ENCODE data around the gene KRTAP29-1. TPM values are rescaled to one million over a fixed set of nuclear protein-coding genes. Genes with fewer than 3 reads are reported as not detected.

The KRTAP29-1 gene
- total RNA-seq, 1 donor from 2014 or later: not detected

DNA sequence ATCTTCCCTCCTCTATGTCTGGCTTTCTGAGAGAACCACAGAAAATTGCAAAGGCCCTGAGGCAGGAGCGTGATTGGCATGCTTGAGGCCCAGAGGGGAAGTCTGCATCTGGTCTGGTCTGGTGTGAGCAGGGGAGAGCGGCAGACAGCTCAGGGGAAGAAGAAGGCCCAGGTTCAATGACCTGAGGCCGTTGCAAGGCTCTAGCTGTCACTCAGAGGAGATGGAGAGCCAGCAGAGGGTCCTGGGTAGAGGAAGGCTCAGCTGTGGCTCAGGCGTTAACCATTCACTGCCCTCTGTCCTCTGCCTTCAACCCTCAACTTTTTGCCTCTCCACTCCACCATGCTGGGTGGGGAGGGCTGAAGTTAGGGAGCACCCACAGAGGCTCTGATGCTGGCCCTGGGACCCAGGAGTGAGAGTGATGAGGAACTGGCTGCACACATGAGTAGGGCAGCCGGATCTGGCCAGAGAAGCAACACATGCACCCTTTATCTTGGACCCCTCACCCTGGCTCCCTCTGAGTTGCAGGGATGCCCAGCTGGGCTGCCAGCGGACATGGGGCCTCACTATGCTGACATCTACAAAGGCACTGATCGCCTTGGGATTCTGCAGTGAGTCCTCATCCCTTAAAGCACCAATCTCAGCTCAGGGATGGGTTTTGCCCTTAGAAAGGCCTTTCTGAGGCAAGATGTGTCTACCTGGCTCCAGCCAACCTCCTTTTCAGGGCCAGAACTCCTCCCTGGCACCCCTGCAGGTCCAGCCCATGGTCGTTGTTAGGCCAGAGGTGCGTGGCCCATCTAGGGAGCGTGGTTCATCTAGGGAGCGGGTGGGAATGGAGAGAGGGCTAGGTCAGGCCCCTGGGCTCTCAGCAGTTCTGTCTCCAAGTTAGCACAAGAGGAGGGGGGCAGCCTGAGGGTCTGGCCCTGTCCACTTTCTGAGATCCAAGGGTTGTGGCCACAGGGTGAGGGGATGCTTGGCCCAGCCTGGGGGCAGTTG lies 20.5 kb upstream of the KRTAP29-1 start:
- Histone ChIP-seq H3K4me3 (no peak overlapping the region), H3K27me3 (no peaks in the 10 kb centered on the region), H3K4me1 (no peaks in the 10 kb centered on the region), H3K36me3 (no peaks in the 10 kb centered on the region), H3K27ac (no peak overlapping the region), H3K9me3 (peaks cover 0 to 4% of the 10 kb centered on the region in 2 donors)
- intact Hi-C loops (cut with DNase I): loop anchor here (5.0 kb wide), 2 partner anchors 411 to 521 kb away; no protein-coding TSS in a partner anchor
- DNase-seq (ENCODE audit: low spot score in 2 of 2): no peak
- TF ChIP-seq, protein P1, sequence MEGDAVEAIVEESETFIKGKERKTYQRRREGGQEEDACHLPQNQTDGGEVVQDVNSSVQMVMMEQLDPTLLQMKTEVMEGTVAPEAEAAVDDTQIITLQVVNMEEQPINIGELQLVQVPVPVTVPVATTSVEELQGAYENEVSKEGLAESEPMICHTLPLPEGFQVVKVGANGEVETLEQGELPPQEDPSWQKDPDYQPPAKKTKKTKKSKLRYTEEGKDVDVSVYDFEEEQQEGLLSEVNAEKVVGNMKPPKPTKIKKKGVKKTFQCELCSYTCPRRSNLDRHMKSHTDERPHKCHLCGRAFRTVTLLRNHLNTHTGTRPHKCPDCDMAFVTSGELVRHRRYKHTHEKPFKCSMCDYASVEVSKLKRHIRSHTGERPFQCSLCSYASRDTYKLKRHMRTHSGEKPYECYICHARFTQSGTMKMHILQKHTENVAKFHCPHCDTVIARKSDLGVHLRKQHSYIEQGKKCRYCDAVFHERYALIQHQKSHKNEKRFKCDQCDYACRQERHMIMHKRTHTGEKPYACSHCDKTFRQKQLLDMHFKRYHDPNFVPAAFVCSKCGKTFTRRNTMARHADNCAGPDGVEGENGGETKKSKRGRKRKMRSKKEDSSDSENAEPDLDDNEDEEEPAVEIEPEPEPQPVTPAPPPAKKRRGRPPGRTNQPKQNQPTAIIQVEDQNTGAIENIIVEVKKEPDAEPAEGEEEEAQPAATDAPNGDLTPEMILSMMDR (IDR thresholded peaks at IDR 0.05): no peak

DNA sequence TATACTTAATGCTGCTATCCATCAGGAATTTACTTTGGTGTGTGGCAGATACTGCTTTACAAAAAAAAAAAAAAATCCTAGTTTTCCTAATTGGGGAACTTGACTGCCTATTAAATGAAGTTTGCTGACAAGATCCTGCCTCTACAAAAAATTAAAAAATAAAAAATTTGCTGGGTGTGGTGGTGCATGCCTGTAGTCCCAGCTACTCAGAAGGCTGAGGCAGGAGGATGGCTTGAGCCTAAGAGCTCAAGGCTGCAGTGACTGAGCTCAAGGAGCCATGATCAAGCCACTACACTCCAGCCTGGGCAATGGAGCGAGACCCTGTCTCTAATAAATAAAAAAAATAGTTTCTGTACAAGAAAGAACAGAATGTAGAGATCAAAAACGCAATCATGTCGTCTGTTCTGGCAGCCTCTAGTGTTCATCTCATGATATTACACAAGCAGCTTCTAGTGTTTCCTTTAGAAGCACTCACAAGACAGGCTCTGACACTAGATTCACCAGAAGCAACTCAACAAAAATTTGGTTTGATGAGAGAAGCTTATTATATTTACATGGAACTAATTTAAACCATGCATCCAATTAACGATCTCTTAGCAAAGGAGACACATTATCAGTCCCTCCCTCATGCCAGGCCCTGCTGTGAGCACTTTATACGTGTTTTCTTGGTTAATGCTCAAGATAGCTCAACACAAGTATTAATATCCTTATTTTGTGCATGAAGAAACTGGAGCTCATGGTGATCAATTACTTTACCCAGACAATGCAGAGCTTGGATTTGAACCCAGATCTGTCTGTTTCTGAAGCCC lies 19.6 kb upstream of the KRTAP29-1 start:
- no peaks in the 10 kb centered on the region for H3K27me3 ChIP-seq
- no peak for DNase-seq (ENCODE audit: low spot score in 2 of 2)
- no peaks in the 10 kb centered on the region for H3K36me3 ChIP-seq
- H3K4me3 ChIP-seq: no peak overlapping the region
- no peaks in the 10 kb centered on the region for H3K4me1 ChIP-seq
- H3K9me3 ChIP-seq: peaks cover 0 to 4% of the 10 kb centered on the region in 2 donors
- intact Hi-C loops (cut with DNase I): loop anchor here (5.0 kb wide), 2 partner anchors 410 to 520 kb away; no protein-coding TSS in a partner anchor
- TF ChIP-seq, protein P1 (IDR thresholded peaks at IDR 0.05): peak; percentile 30 to 62 (median 52)
- no peak overlapping the region for H3K27ac ChIP-seq

GRCh38 chr17:41318231-41318630 lies 15.6 kb upstream of the KRTAP29-1 start:
- H3K4me1 ChIP-seq: no peaks in the 10 kb centered on the region
- no peaks in the 10 kb centered on the region for H3K36me3 ChIP-seq
- H3K27me3 ChIP-seq: no peaks in the 10 kb centered on the region
- H3K4me3 ChIP-seq: no peak overlapping the region
- TF ChIP-seq, protein P1 (IDR thresholded peaks at IDR 0.05): no peak
- peaks cover 0 to 4% of the 10 kb centered on the region in 2 donors for H3K9me3 ChIP-seq
- no peak overlapping the region for H3K27ac ChIP-seq
- no peak for DNase-seq (ENCODE audit: low spot score in 2 of 2)
- intact Hi-C loops (cut with DNase I): loop anchor here (10.0 kb wide), 1 partner anchor 307 kb away; the partner anchor contains the start of gene KRT17

DNA sequence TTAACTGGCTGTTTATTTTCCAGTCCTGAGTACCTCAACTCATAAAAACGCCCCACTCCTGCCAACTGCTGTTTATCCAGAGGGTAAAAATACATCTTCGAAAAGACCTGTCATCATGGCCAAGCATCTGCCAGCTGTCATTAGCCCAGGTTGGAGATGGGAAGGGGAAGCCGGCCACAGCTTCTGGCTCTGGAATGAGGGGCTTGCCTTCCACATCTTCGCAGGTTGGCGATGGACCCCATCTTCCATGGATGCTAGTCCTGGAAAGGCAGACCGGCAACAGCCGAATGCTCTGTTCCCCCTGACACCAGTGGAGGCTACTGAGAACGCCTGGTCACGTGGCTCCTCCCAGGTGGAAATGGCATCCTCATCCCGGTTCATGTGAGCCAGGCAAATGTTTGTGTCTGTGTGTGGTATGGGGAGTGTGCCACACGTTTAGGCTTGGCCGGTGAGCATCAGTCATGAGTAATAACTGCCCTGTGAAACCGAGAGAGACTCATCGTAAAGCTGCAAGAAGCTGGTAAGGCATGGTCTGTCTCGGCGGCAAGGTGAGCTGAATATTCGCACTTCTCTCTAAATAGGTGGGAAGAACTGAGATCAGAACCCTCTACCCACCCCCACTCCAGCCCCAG lies 13.3 kb upstream of the KRTAP29-1 start:
- TF ChIP-seq, protein P1 (IDR thresholded peaks at IDR 0.05): no peak
- Histone ChIP-seq H3K27ac (no peak overlapping the region), H3K9me3 (peaks cover 0 to 4% of the 10 kb centered on the region in 2 donors), H3K4me3 (no peak overlapping the region), H3K4me1 (no peaks in the 10 kb centered on the region), H3K27me3 (no peaks in the 10 kb centered on the region), H3K36me3 (no peaks in the 10 kb centered on the region)
- intact Hi-C loops (cut with DNase I): loop anchor here (10.0 kb wide), 1 partner anchor 309 kb away; the partner anchor contains the start of gene KRT17
- DNase-seq (ENCODE audit: low spot score in 2 of 2): no peak

- H3K4me3 ChIP-seq: no peak within 1 kb of the TSS
- H3K9me3 ChIP-seq: peaks cover 0 to 4% of the 10 kb centered on the region in 2 donors
- TF ChIP-seq, protein P1 (IDR thresholded peaks at IDR 0.05): no peak
Observed at GRCh38 chr17:41315204-41315794, 12.6 kb upstream of the KRTAP29-1 start, which contains the start of gene KRTAP17-1. Gene KRTAP17-1, minus strand, starts transcription at chr17:41315710. Its CDS starts 60 bp downstream, at chr17:41315650.

More at GRCh38 chr17:41315204-41315794, 12.6 kb upstream of the KRTAP29-1 start, which contains the start of gene KRTAP17-1:
- H3K36me3 ChIP-seq: no peaks in the 10 kb centered on the region
- intact Hi-C loops (cut with DNase I): loop anchor here (10.0 kb wide), 1 partner anchor 310 kb away; the partner anchor contains the start of gene KRT17
- no peaks in the 10 kb centered on the region for H3K27me3 ChIP-seq
- H3K27ac ChIP-seq: no peak within 1 kb of the TSS
- H3K4me1 ChIP-seq: no peaks in the 10 kb centered on the region
- no peak for DNase-seq (ENCODE audit: low spot score in 2 of 2)
